Thyroid gland (tissue), 4 donors: Measurements from ENCODE around the gene SEC23IP. TPM values are rescaled to one million over a fixed set of nuclear protein-coding genes. Genes with fewer than 3 reads are reported as not detected.

Experiments used
- DNase-seq, 2 donors: peaks; one replicate each; pipeline ENCODE4 v3.0.0-alpha.2; 2019
- H3K27ac ChIP-seq, 3 donors: fragments of 200-600 bp; sonication (generic); 1 replicate in 2 of 3; 2 replicates in 1 of 3; pipeline ENCODE4 v1.5.1; 2016 to 2019; ENCODE audit warnings: mild to moderate bottlenecking in 1 of 3, moderate library complexity in 1 of 3
- H3K27me3 ChIP-seq: fragments of 200-600 bp; sonication (generic); one replicate; pipeline ENCODE4 v1.5.1; 2019
- H3K36me3 ChIP-seq, 2 donors: fragments of 200-600 bp; sonication (generic); one replicate each; pipeline ENCODE4 v1.5.1; 2016 to 2019
- H3K4me1 ChIP-seq, 2 donors: fragments of 200-600 bp; sonication (generic); one replicate each; pipeline ENCODE4 v1.5.1; 2017 to 2019
- H3K4me3 ChIP-seq, 3 donors: fragments of 200-600 bp; sonication (generic); replicated peaks in 1 of 3; 1 replicate in 2 of 3; 2 replicates in 1 of 3; pipeline ENCODE4 v1.5.1; 2016; ENCODE audit warnings: mild to moderate bottlenecking in 1 of 3
- H3K9me3 ChIP-seq: fragments of 200-600 bp; sonication (generic); one replicate; pipeline ENCODE4 v1.5.1; 2017
- POLR2A ChIP-seq, 2 donors: fragments of 450-650 bp; IDR thresholded peaks; one replicate each; pipeline ENCODE4 v1.6.1; 2017; ENCODE audit warnings: antibody characterized with exemption in 2 of 2, mild to moderate bottlenecking in 2 of 2, moderate library complexity in 1 of 2
- WGBS, 2 donors: methylation state at CpG; one replicate each; pipeline ENCODE4 v1.1.5; 2017; 5-methylcytosine and 5-hydroxymethylcytosine counted together
- intact Hi-C: fragments of 100-400 bp; cut with DNase I; formaldehyde crosslinking; loops from one replicate; pipeline ENCODE4 v1.15.1; 2023
- total RNA-seq, 4 donors: library from RNA; depleted of rRNA; stranded (reverse); fragments of >200 nt; gene quantifications; one replicate each; pipeline ENCODE4 v1.2.3, GENCODE V29; 2016
- TF ChIP-seq, protein P1 (sequence below), 6 experiments: fragments of 200-600 bp in 3 of 6; fragments of 450-650 bp in 3 of 6; sonication (generic) in 3 of 6; IDR thresholded peaks; one replicate each; pipeline ENCODE4 v1.5.1; 2016 to 2019; ENCODE audit warnings: antibody characterized with exemption in 6 of 6, mild to moderate bottlenecking in 2 of 6, inconsistent platforms in 1 of 6, moderate library complexity in 1 of 6

SEC23IP gene
- total RNA-seq, 4 donors from 2014 or later: 16.0 to 34.0 (median 32.7) TPM

DNA sequence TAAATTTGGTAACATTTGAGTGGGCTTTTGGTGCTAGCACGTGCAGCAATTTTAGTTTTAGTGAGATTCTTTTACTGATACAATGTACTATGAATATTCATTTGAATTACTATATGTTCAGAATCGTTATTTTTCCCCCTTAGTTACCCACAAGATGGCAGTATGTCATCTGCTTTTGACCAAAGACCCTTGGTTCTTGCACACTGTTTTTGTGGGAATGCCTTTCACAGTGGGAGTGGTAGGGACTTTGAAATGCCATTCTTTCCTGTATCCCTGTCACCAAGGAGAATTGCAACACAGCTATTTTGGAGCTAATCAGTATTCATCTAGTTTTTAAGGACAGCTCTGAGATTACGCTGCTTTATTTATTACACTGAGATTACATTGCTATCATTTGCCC lies 40.6 kb downstream of the SEC23IP start:
- TF ChIP-seq POLR2A (IDR thresholded peaks at IDR 0.05): no peak
- TF ChIP-seq, protein P1, sequence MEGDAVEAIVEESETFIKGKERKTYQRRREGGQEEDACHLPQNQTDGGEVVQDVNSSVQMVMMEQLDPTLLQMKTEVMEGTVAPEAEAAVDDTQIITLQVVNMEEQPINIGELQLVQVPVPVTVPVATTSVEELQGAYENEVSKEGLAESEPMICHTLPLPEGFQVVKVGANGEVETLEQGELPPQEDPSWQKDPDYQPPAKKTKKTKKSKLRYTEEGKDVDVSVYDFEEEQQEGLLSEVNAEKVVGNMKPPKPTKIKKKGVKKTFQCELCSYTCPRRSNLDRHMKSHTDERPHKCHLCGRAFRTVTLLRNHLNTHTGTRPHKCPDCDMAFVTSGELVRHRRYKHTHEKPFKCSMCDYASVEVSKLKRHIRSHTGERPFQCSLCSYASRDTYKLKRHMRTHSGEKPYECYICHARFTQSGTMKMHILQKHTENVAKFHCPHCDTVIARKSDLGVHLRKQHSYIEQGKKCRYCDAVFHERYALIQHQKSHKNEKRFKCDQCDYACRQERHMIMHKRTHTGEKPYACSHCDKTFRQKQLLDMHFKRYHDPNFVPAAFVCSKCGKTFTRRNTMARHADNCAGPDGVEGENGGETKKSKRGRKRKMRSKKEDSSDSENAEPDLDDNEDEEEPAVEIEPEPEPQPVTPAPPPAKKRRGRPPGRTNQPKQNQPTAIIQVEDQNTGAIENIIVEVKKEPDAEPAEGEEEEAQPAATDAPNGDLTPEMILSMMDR (IDR thresholded peaks at IDR 0.05): no peak
- Histone ChIP-seq H3K27ac (no peak overlapping the region), H3K4me3 (no peak overlapping the region), H3K4me1 (peaks cover 0 to 9% of the 10 kb centered on the region in 2 donors), H3K27me3 (no peaks in the 10 kb centered on the region), H3K9me3 (no peaks in the 10 kb centered on the region), H3K36me3 (peaks cover 28 to 49% of the 10 kb centered on the region in 2 donors)
- intact Hi-C loops: no loop called here
- DNase-seq: no peak
- 61 to 63% methylated on average over 3 of the region's 3 CpGs for WGBS, 2 donors

DNA sequence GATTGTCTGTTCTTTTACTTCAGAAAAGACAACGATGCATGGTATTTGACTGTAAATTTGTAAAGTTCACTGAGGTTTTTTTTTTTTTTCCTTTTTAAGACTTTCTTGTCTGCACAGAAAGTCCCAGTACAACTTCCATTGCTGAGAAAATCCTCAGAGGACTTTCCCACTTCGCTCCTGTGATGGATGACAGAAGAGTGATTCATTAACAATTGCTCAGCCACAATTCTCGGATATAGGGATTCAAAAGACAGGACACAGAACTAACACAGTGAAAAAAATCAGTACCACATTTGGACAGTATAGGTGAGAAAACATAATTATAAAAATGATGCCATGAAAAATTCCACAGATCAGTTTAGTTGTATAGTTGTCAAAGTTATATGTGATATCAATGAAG lies 48.0 kb downstream of the SEC23IP start:
- DNase-seq: no peak
- Histone ChIP-seq H3K4me3 (no peak overlapping the region), H3K36me3 (peaks cover 22 to 31% of the 10 kb centered on the region in 2 donors), H3K27ac (no peak overlapping the region), H3K4me1 (no peaks in the 10 kb centered on the region), H3K9me3 (no peaks in the 10 kb centered on the region), H3K27me3 (no peaks in the 10 kb centered on the region)
- WGBS, 2 donors: 88 to 91% methylated on average over 3 of the region's 3 CpGs
- intact Hi-C loops: no loop called here
- no peak for TF ChIP-seq POLR2A (IDR thresholded peaks at IDR 0.05)
- TF ChIP-seq, protein P1 (IDR thresholded peaks at IDR 0.05): no peak

DNA sequence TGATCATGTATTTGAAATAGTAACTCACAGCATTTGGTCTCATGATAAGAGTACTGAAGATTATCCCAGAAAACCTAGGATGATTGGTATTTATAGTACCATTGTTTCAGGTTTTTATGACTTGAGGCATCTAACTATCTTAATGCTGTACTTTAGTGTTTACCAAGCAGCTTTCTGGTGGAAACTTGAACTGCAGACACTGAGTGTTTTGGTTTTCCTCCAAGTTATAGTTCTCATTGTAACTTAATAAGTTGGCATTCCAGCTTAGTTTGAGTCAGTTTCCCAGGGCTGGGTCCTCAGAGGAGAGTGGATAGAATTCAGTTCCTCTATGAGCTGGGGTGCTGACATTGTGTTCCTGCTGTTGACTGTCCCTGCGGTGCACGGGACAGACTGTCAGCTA lies 50.4 kb downstream of the SEC23IP start:
- Histone ChIP-seq H3K9me3 (no peaks in the 10 kb centered on the region), H3K36me3 (peaks cover 19 to 24% of the 10 kb centered on the region in 2 donors), H3K27ac (no peak overlapping the region), H3K27me3 (no peaks in the 10 kb centered on the region), H3K4me3 (no peak overlapping the region), H3K4me1 (no peaks in the 10 kb centered on the region)
- WGBS, 2 donors: 92 to 94% methylated on average over 2 of the region's 2 CpGs
- TF ChIP-seq, protein P1 (IDR thresholded peaks at IDR 0.05): no peak
- TF ChIP-seq POLR2A (IDR thresholded peaks at IDR 0.05): no peak
- intact Hi-C loops: no loop called here
- DNase-seq: no peak

DNA sequence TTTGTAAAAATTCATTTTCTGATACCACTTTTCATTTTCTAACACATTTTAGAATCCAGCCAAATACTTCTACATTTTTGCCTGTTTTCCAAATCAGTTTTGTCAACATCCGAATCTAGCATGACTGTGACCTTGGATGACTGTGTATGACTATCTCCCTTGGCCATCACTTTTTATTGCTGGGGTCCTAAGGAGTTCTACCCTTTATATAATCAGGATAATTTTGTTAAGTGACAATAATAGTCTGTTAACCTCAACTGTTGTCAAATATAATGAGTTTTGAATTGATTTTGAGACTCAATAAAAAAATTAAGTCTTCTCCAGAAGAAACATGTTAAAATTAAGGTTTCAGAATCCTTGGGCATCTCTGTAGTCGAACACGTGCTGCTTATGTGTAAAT lies 53.3 kb downstream of the SEC23IP start:
- intact Hi-C loops: no loop called here
- DNase-seq: no peak
- 87 to 93% methylated on average over 3 of the region's 3 CpGs for WGBS, 2 donors

DNA sequence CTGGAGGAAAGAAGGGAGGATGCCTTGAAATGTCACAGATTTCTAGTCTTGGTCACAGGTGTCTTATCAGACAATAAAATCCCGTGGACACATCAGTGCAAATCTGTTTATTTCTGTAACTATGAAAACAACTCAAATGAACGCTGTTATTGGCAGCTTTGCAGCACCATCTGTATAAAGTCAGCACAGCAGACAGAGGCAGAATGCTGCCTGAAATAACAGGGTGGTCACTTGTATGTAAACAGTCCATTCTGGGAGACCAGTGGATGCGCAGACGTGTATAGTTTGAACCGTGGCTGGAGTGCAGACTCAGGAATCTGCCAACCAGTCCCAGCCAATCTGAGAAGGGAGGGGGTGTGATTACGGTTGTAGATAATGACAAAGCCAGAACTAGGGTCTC lies 54.8 kb downstream of the SEC23IP start:
- WGBS, 2 donors: 42 to 62% methylated on average over 6 of the region's 6 CpGs
- H3K4me1 ChIP-seq: no peaks in the 10 kb centered on the region

More for the DNA sequence above, 53.3 kb downstream of the SEC23IP start:
- H3K4me1 ChIP-seq: no peaks in the 10 kb centered on the region
- H3K27ac ChIP-seq: no peak overlapping the region
- TF ChIP-seq POLR2A (IDR thresholded peaks at IDR 0.05): no peak
- TF ChIP-seq, protein P1 (IDR thresholded peaks at IDR 0.05): no peak
- no peak overlapping the region for H3K4me3 ChIP-seq
- H3K9me3 ChIP-seq: no peaks in the 10 kb centered on the region
- no peaks in the 10 kb centered on the region for H3K27me3 ChIP-seq
- H3K36me3 ChIP-seq: peaks cover 17 to 19% of the 10 kb centered on the region in 2 donors

More for the DNA sequence above, 54.8 kb downstream of the SEC23IP start:
- DNase-seq: no peak
- intact Hi-C loops: no loop called here
- no peaks in the 10 kb centered on the region for H3K27me3 ChIP-seq
- no peak overlapping the region for H3K4me3 ChIP-seq
- no peak overlapping the region for H3K27ac ChIP-seq
- peaks cover 10 to 12% of the 10 kb centered on the region in 2 donors for H3K36me3 ChIP-seq
- no peaks in the 10 kb centered on the region for H3K9me3 ChIP-seq
- TF ChIP-seq POLR2A (IDR thresholded peaks at IDR 0.05): no peak
- TF ChIP-seq, protein P1 (IDR thresholded peaks at IDR 0.05): no peak
